ENCODE results near the gene MACROD2.

DNA sequence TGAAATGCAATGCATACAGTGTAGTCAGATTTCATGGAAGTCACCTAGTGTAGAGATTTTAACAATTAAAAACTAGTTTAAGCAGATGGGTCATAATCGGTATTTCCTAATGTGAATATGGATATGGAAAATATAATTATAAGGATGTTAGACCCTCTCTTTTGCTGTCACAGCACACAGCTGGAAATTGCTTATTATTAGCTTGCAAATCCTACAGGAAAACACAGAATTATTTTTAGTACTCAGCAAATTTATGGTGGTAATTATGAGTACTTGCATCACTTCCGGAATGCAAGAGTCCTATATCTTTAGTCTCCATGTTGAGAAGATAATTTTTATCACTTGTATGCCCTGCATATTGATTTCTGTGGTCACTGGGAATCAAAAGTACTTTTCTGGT, 1584.4 kb downstream of the MACROD2 start:
- TF ChIP-seq, protein P1, sequence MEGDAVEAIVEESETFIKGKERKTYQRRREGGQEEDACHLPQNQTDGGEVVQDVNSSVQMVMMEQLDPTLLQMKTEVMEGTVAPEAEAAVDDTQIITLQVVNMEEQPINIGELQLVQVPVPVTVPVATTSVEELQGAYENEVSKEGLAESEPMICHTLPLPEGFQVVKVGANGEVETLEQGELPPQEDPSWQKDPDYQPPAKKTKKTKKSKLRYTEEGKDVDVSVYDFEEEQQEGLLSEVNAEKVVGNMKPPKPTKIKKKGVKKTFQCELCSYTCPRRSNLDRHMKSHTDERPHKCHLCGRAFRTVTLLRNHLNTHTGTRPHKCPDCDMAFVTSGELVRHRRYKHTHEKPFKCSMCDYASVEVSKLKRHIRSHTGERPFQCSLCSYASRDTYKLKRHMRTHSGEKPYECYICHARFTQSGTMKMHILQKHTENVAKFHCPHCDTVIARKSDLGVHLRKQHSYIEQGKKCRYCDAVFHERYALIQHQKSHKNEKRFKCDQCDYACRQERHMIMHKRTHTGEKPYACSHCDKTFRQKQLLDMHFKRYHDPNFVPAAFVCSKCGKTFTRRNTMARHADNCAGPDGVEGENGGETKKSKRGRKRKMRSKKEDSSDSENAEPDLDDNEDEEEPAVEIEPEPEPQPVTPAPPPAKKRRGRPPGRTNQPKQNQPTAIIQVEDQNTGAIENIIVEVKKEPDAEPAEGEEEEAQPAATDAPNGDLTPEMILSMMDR (IDR thresholded peaks at IDR 0.05; ENCODE audit: insufficient read depth, low read depth, low read length): no peak
- TF ChIP-seq EZH2 (IDR thresholded peaks at IDR 0.05; ENCODE audit: insufficient read depth, low read length): no peak
